GM18951 (cell line): Measurements from ENCODE around the gene KRTAP10-6.
"Not testable (repeated sequence)": the region's sequence is repeated elsewhere in the genome, so short reads cannot be mapped to it uniquely, and the experiment has no call there.

ENCODE experiments used
- POLR2A ChIP-seq: IDR thresholded peaks from 4 replicates; pipeline ENCODE4 v1.6.1; 2011; ENCODE audit warnings: mild to moderate bottlenecking; ENCODE audit not compliant: insufficient read length, insufficient read depth; ENCODE audit errors: extremely low read depth
- in situ Hi-C: fragments of 300-500 bp; cut with MboI; formaldehyde crosslinking; loops from one replicate; pipeline ENCODE4 v1.12.0; 2022; ENCODE audit warnings: low sequenced_read_pairs, mixed read lengths, inconsistent platforms; ENCODE audit not compliant: unreplicated experiment

The KRTAP10-6 gene

GRCh38 chr21:44583800-44584147 is 8.5 kb downstream of the KRTAP10-6 start:
- in situ Hi-C loops = no loop called here
- no peak for TF ChIP-seq POLR2A

DNA sequence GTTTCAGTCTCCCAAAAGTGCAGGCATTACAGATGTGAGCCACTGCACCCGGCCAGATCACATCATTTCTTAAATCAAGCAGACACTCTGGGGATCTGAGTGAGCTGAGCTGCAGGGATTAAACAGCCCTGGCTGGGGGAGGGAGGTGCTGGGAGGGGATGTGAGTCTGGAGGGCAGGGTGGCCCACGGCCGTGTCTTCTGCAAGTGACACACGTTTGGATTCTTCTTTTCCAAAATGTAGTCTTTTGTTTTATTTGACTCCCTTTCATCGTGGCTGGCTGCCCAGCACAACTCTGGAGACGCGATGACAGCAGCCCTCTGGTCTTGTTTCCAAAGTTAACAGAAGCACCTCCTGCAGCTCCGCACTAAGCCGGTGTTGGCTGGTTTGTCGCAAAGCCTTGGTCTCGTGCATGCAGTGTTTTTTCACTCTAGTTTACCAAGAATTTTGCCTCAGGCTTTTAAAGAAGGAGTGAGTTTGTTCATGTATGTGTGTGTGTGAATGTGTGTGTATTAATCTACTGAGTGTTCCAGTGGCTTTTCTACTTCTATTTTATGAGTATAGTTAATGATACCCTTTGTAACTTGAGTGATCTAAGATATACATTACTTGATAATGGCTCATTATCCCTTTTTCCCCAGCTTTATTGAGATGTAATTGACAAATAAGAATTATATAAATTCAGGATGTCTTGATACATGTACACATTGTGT is 9.1 kb downstream of the KRTAP10-6 start:
- in situ Hi-C loops = no loop called here
- no peak for TF ChIP-seq POLR2A

DNA sequence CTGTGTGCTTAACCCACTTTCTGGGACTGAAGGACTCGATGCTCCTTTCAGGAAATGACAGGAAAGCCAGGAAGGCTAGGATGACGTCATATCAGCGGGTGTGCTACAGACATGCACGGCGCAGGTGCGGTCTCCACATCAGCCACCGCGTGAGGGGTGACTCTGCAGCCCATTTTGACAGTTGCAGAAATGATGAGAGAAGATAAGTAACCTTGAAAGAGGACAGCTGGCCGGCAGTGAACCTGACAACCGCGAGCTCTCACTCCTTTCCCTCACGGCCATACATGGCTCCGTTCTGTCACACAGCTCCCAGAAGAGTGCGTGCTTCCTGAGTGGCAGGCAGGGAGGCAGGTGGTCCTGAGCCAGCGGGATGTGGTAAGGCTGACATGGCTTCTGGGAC is 10.2 kb downstream of the KRTAP10-6 start:
- in situ Hi-C loops = no loop called here
- TF ChIP-seq POLR2A = no peak

DNA sequence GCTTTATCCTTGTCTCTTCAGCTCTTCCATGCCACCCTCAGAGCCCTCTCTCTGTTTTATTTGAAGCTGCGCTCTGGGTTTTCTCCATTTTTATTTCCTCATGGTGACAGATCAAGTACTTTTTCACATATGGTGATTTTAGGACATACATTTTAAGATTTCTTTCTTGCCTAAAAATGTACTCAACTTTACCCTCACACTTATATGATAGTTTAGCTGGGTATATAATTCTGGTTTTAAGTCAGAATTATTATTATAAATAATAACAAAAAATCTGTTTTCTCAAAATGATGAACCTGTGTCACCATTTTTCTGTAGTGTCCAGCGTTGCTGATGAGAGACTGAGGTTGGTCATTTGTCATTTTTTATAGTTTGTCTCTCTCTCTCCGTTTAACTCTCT is 11.1 kb downstream of the KRTAP10-6 start:
- in situ Hi-C loops = no loop called here
- TF ChIP-seq POLR2A = no peak

GRCh38 chr21:44580231-44580821 is 12.0 kb downstream of the KRTAP10-6 start, which contains the start of gene KRTAP10-5:
Gene KRTAP10-5, minus strand, starts transcription at chr21:44580604. Its CDS starts 26 bp downstream, at chr21:44580578.
- in situ Hi-C loops = not testable (repeated sequence)

- in situ Hi-C loops = no loop called here
- no peak for TF ChIP-seq POLR2A
Measured at GRCh38 chr21:44579833-44580144, 12.5 kb downstream of the KRTAP10-6 start.

DNA sequence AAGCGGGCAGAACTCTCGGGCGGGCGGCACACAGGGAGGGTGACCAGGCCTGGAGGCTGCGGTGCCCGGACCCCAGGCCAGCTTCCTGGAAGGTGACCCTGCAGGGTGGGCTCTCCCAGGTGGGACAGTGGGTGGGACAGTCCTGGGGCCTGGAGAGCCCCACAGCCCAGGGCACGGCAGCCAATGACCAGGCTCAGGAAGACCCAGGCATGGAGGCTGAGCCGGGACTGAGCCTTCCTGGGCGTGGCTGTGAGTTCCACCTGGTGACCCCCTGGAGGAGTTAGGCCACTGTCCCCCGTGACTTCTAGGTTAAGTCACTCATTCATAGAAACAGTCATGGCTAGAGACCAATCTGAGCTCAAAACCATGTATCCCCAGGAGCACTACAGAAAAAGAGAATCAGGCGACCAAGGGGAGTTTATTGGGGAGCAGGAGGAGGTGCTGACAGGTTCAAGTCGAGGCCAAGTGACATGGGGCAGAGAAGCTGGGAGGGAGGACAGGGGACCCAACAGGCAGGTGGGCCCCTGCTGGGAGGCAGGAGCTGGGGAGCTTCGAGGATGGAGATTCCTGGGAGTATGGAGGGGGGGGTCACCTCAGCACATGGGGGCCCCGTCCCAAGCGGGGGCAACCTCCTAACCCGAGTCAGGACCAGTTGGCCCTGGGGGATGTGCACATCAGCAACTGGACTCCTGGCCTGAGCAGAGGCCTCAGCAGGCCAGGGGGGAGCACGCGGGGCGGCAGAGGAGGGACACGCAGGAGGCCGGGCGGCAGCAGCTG is 13.1 kb downstream of the KRTAP10-6 start:
- no peak for TF ChIP-seq POLR2A
- in situ Hi-C loops = no loop called here

GRCh38 chr21:44578371-44579055 is 13.8 kb downstream of the KRTAP10-6 start:
- TF ChIP-seq POLR2A = no peak
- in situ Hi-C loops = no loop called here

DNA sequence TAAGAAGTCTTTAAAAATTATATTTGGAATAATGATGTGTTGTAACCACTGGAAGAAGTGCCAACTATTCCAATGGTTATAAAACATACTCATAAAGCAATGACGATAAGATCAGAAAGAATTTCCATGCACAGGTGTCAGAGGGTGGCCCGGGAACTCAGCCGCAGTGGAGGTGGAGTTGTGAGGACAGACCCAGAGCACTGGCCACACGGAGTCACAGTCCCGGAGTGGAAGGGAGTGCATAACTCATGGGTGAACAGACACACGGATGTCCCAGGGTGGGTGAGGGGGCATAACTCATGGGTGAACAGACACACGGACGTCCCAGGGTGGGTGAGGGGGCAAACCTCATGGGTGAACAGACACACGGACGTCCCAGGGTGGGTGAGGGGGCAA is 16.3 kb downstream of the KRTAP10-6 start:
- in situ Hi-C loops = no loop called here
- no peak for TF ChIP-seq POLR2A

GRCh38 chr21:44575307-44576024 is 16.8 kb downstream of the KRTAP10-6 start:
- no peak for TF ChIP-seq POLR2A
- in situ Hi-C loops = no loop called here

DNA sequence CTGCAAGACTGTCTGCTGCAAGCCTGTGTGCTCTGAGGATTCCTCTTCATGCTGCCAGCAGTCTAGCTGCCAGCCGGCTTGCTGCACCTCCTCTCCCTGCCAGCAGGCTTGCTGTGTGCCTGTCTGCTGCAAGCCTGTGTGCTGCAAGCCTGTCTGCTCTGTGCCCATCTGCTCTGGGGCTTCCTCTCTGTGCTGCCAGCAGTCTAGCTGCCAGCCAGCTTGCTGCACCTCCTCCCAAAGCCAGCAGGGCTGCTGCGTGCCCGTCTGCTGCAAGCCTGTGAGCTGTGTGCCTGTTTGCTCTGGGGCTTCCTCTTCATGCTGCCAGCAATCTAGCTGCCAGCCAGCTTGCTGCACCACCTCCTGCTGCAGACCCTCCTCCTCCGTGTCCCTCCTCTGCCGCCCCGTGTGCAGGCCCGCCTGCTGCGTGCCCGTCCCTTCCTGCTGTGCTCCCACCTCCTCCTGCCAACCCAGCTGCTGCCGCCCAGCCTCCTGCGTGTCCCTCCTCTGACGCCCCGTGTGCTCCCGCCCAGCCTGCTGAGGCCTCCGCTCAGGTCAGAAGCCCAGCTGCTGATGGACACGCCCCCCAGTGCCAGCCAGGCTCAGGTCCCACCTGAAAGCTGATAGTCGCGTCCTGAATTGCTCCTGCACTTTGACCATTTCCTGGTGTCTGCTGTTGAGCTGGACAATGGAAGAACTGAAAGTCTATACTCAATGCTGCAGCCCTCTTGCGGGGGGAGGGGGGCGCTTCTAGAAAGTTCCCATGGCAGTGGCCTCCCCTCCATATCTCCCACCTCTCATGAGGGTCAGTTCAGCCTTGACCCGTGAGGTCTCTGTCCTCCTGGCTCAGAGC is 17.6 kb downstream of the KRTAP10-6 start:
- no peak for TF ChIP-seq POLR2A
- in situ Hi-C loops = no loop called here

- in situ Hi-C loops = not testable (repeated sequence)
Measured at GRCh38 chr21:44573630-44574456, 18.5 kb downstream of the KRTAP10-6 start, which contains the start of gene KRTAP10-4. Gene KRTAP10-4, plus strand, starts transcription at chr21:44573729. Its CDS starts 30 bp downstream, at chr21:44573759.
